SK-N-SH treated with all-trans-retinoic acid at 6 μM for 48 hours (cell line): ENCODE results near the gene KRT7.

Source experiments
- ATAC-seq: fragments of 200-7000 bp; cut with Tn5 transposase; 3 replicates; pipeline ENCODE4 v1.9.1; 2020; ENCODE audit warnings: mild to moderate bottlenecking, moderate library complexity
- ARNTL ChIP-seq: fragments of 450-650 bp; formaldehyde crosslinking; IDR thresholded peaks from 2 replicates; pipeline ENCODE4 v1.5.0; 2020; ENCODE audit warnings: low read depth, mild to moderate bottlenecking, moderate library complexity, borderline replicate concordance
- BACH2 ChIP-seq: fragments of 250-450 bp; sonication (Bioruptor Pico); IDR thresholded peaks from 2 replicates; pipeline ENCODE4 v1.9.0; 2021; ENCODE audit warnings: mild to moderate bottlenecking, borderline replicate concordance
- CREB5 ChIP-seq: fragments of 250-450 bp; sonication (Bioruptor Pico); IDR thresholded peaks from 2 replicates; pipeline ENCODE4 v1.5.1; 2020; ENCODE audit warnings: low read depth, mild to moderate bottlenecking, moderate library complexity
- CSDC2 ChIP-seq: fragments of 250-450 bp; sonication (Bioruptor Pico); IDR thresholded peaks from 2 replicates; pipeline ENCODE4 v1.5.0; 2020; ENCODE audit warnings: mild to moderate bottlenecking, moderate library complexity
- ESRRG ChIP-seq: fragments of 250-450 bp; sonication (Bioruptor Pico); IDR thresholded peaks from 2 replicates; pipeline ENCODE4 v1.6.1; 2021; ENCODE audit warnings: mild to moderate bottlenecking
- GLIS3 ChIP-seq: fragments of 250-450 bp; sonication (Bioruptor Pico); IDR thresholded peaks from 2 replicates; pipeline ENCODE4 v1.5.0; 2020; ENCODE audit warnings: mild to moderate bottlenecking, moderate library complexity
- ISL1 ChIP-seq: fragments of 250-450 bp; sonication (Bioruptor Pico); IDR thresholded peaks from 2 replicates; pipeline ENCODE4 v2.1.2; 2022; ENCODE audit warnings: mild to moderate bottlenecking, moderate library complexity
- OSR1 ChIP-seq: fragments of 250-450 bp; sonication (Bioruptor Pico); IDR thresholded peaks from 2 replicates; pipeline ENCODE4 v1.8.0; 2022; ENCODE audit warnings: moderate library complexity, mild to moderate bottlenecking, inconsistent platforms
- POU6F1 ChIP-seq: fragments of 250-450 bp; sonication (Bioruptor Pico); IDR thresholded peaks from 2 replicates; pipeline ENCODE4 v1.8.0; 2021; ENCODE audit warnings: low read depth, mild to moderate bottlenecking, moderate library complexity, borderline replicate concordance
- PPARA ChIP-seq: fragments of 250-450 bp; sonication (Bioruptor Pico); IDR thresholded peaks from 2 replicates; pipeline ENCODE4 v1.5.0; 2020; ENCODE audit warnings: mild to moderate bottlenecking, borderline replicate concordance
- RARB ChIP-seq: fragments of 250-450 bp; sonication (Bioruptor Pico); IDR thresholded peaks from 2 replicates; pipeline ENCODE4 v1.8.0; 2021; ENCODE audit warnings: mild to moderate bottlenecking, moderate library complexity
- SNAI2 ChIP-seq: fragments of 250-450 bp; sonication (Bioruptor Pico); IDR thresholded peaks from 2 replicates; pipeline ENCODE4 v1.5.0; 2020; ENCODE audit warnings: mild to moderate bottlenecking, moderate library complexity
- TCF4 ChIP-seq: fragments of 250-450 bp; sonication (Bioruptor Pico); IDR thresholded peaks from 2 replicates; pipeline ENCODE4 v1.8.0; 2021; ENCODE audit warnings: mild to moderate bottlenecking, moderate library complexity, borderline replicate concordance
- TOX ChIP-seq: fragments of 250-450 bp; sonication (Bioruptor Pico); IDR thresholded peaks from 2 replicates; pipeline ENCODE4 v1.8.0; 2021; ENCODE audit warnings: mild to moderate bottlenecking, moderate library complexity, borderline replicate concordance
- ZC3H10 ChIP-seq: fragments of 250-450 bp; sonication (Bioruptor Pico); IDR thresholded peaks from 2 replicates; pipeline ENCODE4 v1.5.1; 2021; ENCODE audit warnings: mild to moderate bottlenecking, moderate library complexity
- ZFP30 ChIP-seq: fragments of 450-650 bp; formaldehyde crosslinking; IDR thresholded peaks from 2 replicates; pipeline ENCODE4 v1.5.0; 2022; ENCODE audit warnings: mild to moderate bottlenecking, moderate library complexity
- ZNF565 ChIP-seq: fragments of 450-650 bp; formaldehyde crosslinking; conservative IDR thresholded peaks from 2 replicates; pipeline ENCODE4 v1.5.0; 2020; ENCODE audit warnings: low read depth, mild to moderate bottlenecking, moderate library complexity
- ZNF70 ChIP-seq: fragments of 450-650 bp; formaldehyde crosslinking; IDR thresholded peaks from 2 replicates; pipeline ENCODE4 v1.5.0; 2020; ENCODE audit warnings: mild to moderate bottlenecking, moderate library complexity
- ZNF8 ChIP-seq: fragments of 450-650 bp; formaldehyde crosslinking; IDR thresholded peaks from 2 replicates; pipeline ENCODE4 v1.5.0; 2020; ENCODE audit warnings: mild to moderate bottlenecking, moderate library complexity
- TF ChIP-seq, protein P1 (sequence below): fragments of 250-450 bp; sonication (Bioruptor Pico); IDR thresholded peaks from 2 replicates; pipeline ENCODE4 v1.8.0; 2020; ENCODE audit warnings: mild to moderate bottlenecking, moderate library complexity, borderline replicate concordance
- TF ChIP-seq, protein P2 (sequence below): fragments of 250-450 bp; sonication (Bioruptor Pico); IDR thresholded peaks from 2 replicates; pipeline ENCODE4 v1.5.0; 2020; ENCODE audit warnings: mild to moderate bottlenecking, moderate library complexity

The KRT7 gene

DNA sequence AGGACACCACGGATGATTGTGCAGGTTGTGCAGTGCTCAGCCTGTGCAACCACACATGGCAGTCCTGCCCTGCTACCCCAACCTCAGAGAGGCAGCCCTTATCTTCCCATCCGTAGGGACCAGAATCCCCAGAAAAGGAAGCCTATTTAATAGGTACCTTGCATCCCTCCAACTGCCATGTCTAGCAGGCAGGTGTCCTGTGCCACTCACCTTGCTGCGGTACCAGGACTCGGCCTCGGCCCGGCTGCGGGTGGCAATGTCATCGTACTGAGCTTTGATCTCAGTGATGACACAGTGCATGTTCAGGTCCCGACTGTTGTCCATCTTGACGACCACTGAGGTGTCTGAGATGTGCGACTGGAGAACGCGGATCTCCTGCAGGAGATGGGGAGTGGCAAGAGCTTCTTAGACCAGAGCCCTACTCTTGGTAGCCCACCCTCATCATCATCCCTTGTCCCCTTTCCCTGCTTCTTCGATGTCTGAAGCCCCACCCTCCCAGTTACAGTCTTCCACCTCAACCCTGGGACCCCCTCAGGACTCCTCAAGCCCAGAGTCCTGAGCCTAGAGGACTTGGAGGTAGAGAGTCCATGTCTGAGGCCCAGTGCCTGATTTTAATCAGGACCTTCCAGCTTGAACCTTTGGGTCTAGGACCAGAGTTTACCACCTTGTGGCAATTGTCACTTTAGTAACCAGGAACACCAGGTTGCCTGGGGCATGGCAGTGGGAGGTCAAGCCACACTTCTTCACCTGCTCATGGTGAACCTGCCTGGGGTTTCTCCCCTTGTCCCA is 20.5 kb downstream of the KRT7 start:
- ATAC-seq, result no peak
- TF ChIP-seq TCF4 (CRISPR knock-in tag) (no peak), ZC3H10 (CRISPR knock-in tag) (no peak), POU6F1 (CRISPR knock-in tag) (no peak), GLIS3 (CRISPR knock-in tag) (no peak), PPARA (CRISPR knock-in tag) (no peak), ZNF70 (CRISPR knock-in tag) (no peak), RARB (CRISPR knock-in tag) (no peak), ESRRG (CRISPR knock-in tag) (no peak)
- TF ChIP-seq, protein P1, sequence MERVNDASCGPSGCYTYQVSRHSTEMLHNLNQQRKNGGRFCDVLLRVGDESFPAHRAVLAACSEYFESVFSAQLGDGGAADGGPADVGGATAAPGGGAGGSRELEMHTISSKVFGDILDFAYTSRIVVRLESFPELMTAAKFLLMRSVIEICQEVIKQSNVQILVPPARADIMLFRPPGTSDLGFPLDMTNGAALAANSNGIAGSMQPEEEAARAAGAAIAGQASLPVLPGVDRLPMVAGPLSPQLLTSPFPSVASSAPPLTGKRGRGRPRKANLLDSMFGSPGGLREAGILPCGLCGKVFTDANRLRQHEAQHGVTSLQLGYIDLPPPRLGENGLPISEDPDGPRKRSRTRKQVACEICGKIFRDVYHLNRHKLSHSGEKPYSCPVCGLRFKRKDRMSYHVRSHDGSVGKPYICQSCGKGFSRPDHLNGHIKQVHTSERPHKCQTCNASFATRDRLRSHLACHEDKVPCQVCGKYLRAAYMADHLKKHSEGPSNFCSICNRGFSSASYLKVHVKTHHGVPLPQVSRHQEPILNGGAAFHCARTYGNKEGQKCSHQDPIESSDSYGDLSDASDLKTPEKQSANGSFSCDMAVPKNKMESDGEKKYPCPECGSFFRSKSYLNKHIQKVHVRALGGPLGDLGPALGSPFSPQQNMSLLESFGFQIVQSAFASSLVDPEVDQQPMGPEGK, result no peak

DNA sequence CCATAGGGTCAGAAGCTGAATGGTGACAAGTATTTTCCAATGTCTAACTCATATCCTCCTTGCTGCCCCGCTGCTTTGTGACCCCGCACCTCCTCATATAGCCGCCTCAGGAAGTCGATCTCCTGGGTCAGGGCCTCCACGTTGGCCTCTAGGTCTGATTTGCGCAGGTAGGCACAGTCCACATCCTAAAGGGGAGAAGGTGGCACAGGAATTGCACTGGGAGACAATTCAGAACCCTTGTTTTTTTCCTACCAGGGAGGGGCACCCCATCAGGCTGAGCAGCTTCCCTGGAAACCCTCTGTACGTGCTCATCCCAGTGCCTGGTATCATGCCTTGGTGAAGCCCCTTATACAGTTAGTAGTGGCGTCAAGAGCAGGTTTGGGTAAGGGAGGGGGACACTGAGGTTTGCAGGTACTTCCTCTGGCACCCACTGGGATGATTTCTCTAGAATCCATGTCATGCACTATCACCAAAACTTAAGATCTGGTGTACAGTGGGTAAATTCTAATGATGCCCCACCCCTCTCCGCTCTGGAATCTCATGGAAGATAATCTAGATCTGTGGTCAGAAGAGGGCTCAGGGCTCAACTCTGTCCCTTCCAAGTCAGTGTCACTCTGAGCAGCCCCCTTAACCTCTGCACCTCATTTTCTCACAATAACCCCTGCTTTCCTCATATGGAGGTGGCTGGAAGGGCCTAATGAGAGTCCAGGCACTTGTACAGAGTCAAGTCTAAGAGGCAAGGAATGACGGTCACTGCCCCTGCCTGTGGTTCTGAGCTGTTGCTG is 21.3 kb downstream of the KRT7 start:
- ATAC-seq, result no peak
- TF ChIP-seq BACH2 (no peak), TOX (no peak), ISL1 (CRISPR knock-in tag) (no peak)

GRCh38 chr12:52254965-52255751 is 22.1 kb downstream of the KRT7 start:
- TF ChIP-seq ZFP30 (no peak), SNAI2 (CRISPR knock-in tag) (no peak), ESRRG (CRISPR knock-in tag) (no peak), OSR1 (CRISPR knock-in tag) (no peak), POU6F1 (CRISPR knock-in tag) (no peak), GLIS3 (CRISPR knock-in tag) (no peak), TCF4 (CRISPR knock-in tag) (no peak), ARNTL (CRISPR knock-in tag) (no peak), CREB5 (CRISPR knock-in tag) (no peak), CSDC2 (CRISPR knock-in tag) (no peak), ZNF70 (CRISPR knock-in tag) (no peak), ZNF565 (CRISPR knock-in tag) (no peak), RARB (CRISPR knock-in tag) (no peak), ZNF8 (no peak), TOX (no peak), ISL1 (CRISPR knock-in tag) (no peak), PPARA (CRISPR knock-in tag) (no peak), ZC3H10 (CRISPR knock-in tag) (no peak)
- TF ChIP-seq, protein P1, result no peak
- TF ChIP-seq, protein P2, sequence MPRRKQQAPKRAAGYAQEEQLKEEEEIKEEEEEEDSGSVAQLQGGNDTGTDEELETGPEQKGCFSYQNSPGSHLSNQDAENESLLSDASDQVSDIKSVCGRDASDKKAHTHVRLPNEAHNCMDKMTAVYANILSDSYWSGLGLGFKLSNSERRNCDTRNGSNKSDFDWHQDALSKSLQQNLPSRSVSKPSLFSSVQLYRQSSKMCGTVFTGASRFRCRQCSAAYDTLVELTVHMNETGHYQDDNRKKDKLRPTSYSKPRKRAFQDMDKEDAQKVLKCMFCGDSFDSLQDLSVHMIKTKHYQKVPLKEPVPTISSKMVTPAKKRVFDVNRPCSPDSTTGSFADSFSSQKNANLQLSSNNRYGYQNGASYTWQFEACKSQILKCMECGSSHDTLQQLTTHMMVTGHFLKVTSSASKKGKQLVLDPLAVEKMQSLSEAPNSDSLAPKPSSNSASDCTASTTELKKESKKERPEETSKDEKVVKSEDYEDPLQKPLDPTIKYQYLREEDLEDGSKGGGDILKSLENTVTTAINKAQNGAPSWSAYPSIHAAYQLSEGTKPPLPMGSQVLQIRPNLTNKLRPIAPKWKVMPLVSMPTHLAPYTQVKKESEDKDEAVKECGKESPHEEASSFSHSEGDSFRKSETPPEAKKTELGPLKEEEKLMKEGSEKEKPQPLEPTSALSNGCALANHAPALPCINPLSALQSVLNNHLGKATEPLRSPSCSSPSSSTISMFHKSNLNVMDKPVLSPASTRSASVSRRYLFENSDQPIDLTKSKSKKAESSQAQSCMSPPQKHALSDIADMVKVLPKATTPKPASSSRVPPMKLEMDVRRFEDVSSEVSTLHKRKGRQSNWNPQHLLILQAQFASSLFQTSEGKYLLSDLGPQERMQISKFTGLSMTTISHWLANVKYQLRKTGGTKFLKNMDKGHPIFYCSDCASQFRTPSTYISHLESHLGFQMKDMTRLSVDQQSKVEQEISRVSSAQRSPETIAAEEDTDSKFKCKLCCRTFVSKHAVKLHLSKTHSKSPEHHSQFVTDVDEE, result no peak
- ATAC-seq, result no peak
